Measurements from ENCODE around the gene TMCO6. TPM values are rescaled to one million over a fixed set of nuclear protein-coding genes. Genes with fewer than 3 reads are reported as not detected.

The TMCO6 gene
- total RNA-seq, 1 donor from 2014 or later: 10.4 TPM

DNA sequence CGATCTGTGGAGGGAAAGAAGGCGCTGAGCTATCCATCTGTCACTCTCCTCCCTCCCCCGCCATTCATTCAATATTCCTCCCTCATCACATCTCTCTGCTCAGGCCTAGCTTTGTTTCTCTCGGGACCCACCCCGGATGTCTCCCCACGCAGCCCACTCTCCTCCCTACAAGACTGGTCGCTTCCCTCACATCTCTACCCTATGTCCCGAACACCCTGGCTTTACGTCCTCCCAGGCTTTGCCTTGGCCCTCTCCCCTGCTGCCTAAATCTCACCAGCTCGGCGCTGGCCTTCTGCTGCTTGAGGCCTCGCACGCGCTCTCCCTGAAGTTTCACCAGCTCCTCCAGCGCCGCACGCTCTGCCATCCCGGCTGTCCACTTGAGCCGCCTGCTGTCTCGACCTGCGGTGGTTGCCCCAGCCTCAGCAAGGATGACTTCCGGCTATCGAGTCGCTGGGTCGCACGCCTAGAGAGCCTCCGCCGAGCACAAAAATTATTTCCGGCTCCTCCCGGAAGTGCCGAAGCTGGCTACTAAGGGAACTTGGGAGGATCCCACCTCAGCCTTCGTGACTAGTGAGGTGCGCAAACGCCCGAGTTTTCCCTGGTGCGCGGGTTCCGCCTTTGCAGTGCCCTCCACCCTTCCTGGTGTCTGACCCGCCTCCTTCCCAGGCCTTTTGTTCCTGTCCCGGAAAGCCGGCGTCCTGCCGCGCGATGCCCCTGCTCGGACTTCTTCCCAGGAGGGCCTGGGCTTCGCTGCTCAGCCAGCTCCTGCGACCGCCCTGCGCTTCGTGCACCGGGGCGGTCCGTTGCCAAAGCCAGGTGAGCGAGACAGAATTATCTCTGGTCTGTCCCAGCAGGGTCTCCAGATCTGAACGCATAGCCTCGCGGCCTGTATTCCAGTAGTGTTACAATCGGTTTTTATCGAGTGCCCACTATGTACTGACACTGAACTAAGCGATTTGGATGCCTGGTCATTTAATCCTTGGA lies 52.0 kb downstream of the TMCO6 start, which contains the start of the genes HARS1 and HARS2:
TSS of gene HARS1 (minus strand) at position 430 of the 984 bp plus-strand sequence. CDS start at position 364, 66 bp downstream.
TSS of gene HARS2 (plus strand) at position 515 of the 984 bp plus-strand sequence. CDS start at position 709, 194 bp downstream.
- no peaks in the 10 kb centered on the region for H3K27me3 Mint-ChIP-seq (ENCODE audit: unreplicated experiment)
- peak; percentile 8 for TF ChIP-seq CTCF (IDR thresholded peaks at IDR 0.05)

GRCh38 chr5:140694276-140694675 lies 55.0 kb downstream of the TMCO6 start:
- H3K9me3 Mint-ChIP-seq (ENCODE audit: unreplicated experiment): no peaks in the 10 kb centered on the region
- H3K36me3 Mint-ChIP-seq (ENCODE audit: unreplicated experiment): peaks cover 32% of the 10 kb centered on the region
- no peak for DNase-seq (ENCODE audit: extremely low spot score, unreplicated experiment)
- H3K27me3 Mint-ChIP-seq (ENCODE audit: unreplicated experiment): no peaks in the 10 kb centered on the region
- H3K4me3 Mint-ChIP-seq (ENCODE audit: unreplicated experiment): no peak overlapping the region
- TF ChIP-seq CTCF (IDR thresholded peaks at IDR 0.05): no peak
- H3K27ac Mint-ChIP-seq (ENCODE audit: unreplicated experiment): no peak overlapping the region
- H3K4me1 Mint-ChIP-seq (ENCODE audit: unreplicated experiment): peaks cover 28% of the 10 kb centered on the region

More for the DNA sequence above, 52.0 kb downstream of the TMCO6 start, which contains the start of the genes HARS1 and HARS2:
- Mint-ChIP-seq H3K4me1 (ENCODE audit: unreplicated experiment) (peaks cover 31% of the 10 kb centered on the region), H3K36me3 (ENCODE audit: unreplicated experiment) (peaks cover 18% of the 10 kb centered on the region), H3K4me3 (ENCODE audit: unreplicated experiment) (peak within 1 kb of the TSS; percentile 98), H3K9me3 (ENCODE audit: unreplicated experiment) (no peaks in the 10 kb centered on the region), H3K27ac (ENCODE audit: unreplicated experiment) (peak within 1 kb of the TSS; percentile 97)
- DNase-seq (ENCODE audit: extremely low spot score, unreplicated experiment): peak; percentile 95

Small RNAs within 50 kb of the gene (microRNA-seq; reads per million reads assigned to microRNA genes)
- not detected for gene MIR3655 (ENCODE audit: unreplicated experiment)

Other genes starting within 250 kb of the TMCO6 start
- gene ANKHD1, start 237.6 kb upstream of the TMCO6 start, total RNA-seq: 80.8 and 82.3 TPM in 2 replicates
- gene EIF4EBP3, start 91.8 kb upstream of the TMCO6 start, total RNA-seq: 13.2 and 14.7 TPM in 2 replicates
- gene SRA1, start 82.0 kb upstream of the TMCO6 start, total RNA-seq: 41.9 and 43.7 TPM in 2 replicates
- gene APBB3, start 74.9 kb upstream of the TMCO6 start, total RNA-seq: 62.3 and 70.7 TPM in 2 replicates
- gene SLC35A4, start 74.6 kb upstream of the TMCO6 start, total RNA-seq: 79.6 and 80.9 TPM in 2 replicates
- not detected in 2 replicates for gene CD14, start 6.3 kb upstream of the TMCO6 start, total RNA-seq
- 44.5 and 50.2 TPM in 2 replicates for gene NDUFA2, start 8.2 kb downstream of the TMCO6 start, total RNA-seq
- 86.5 and 89.9 TPM in 2 replicates for gene IK, start 8.4 kb downstream of the TMCO6 start, total RNA-seq
- 28.3 and 28.9 TPM in 2 replicates for gene WDR55, start 25.5 kb downstream of the TMCO6 start, total RNA-seq
- 1.6 and 1.9 TPM in 2 replicates for gene DND1, start 34.1 kb downstream of the TMCO6 start, total RNA-seq
- 65.3 and 69.0 TPM in 2 replicates for gene HARS1, start 51.9 kb downstream of the TMCO6 start, total RNA-seq
- gene HARS2, start 52.0 kb downstream of the TMCO6 start, total RNA-seq: 27.2 and 28.8 TPM in 2 replicates
- gene ZMAT2, start 61.0 kb downstream of the TMCO6 start, total RNA-seq: 47.5 and 50.9 TPM in 2 replicates
- gene PCDHA1, start 146.7 kb downstream of the TMCO6 start, total RNA-seq: not detected in 2 replicates
- 0.99 and 1.6 TPM in 2 replicates for gene PCDHA2, start 155.4 kb downstream of the TMCO6 start, total RNA-seq
- gene PCDHA3, start 161.6 kb downstream of the TMCO6 start, total RNA-seq: 0.19 and 0.42 TPM in 2 replicates
- 12.2 and 12.8 TPM in 2 replicates for gene PCDHA4, start 167.6 kb downstream of the TMCO6 start, total RNA-seq
- 1.0 and 1.1 TPM in 2 replicates for gene PCDHA5, start 182.2 kb downstream of the TMCO6 start, total RNA-seq
- gene PCDHA6, start 188.5 kb downstream of the TMCO6 start, total RNA-seq: 20.2 TPM in 2 replicates
- 2.0 and 2.1 TPM in 2 replicates for gene PCDHA7, start 194.8 kb downstream of the TMCO6 start, total RNA-seq
- 1.9 and 2.0 TPM in 2 replicates for gene PCDHA8, start 201.7 kb downstream of the TMCO6 start, total RNA-seq
- 1.7 and 1.8 TPM in 2 replicates for gene PCDHA9, start 208.9 kb downstream of the TMCO6 start, total RNA-seq
- gene PCDHA10, start 216.4 kb downstream of the TMCO6 start, total RNA-seq: 6.0 and 6.1 TPM in 2 replicates
- 7.2 and 8.2 TPM in 2 replicates for gene PCDHA11, start 229.5 kb downstream of the TMCO6 start, total RNA-seq
- gene PCDHA12, start 235.9 kb downstream of the TMCO6 start, total RNA-seq: 9.1 and 12.4 TPM in 2 replicates
- 1.5 and 1.7 TPM in 2 replicates for gene PCDHA13, start 242.7 kb downstream of the TMCO6 start, total RNA-seq